ENCODE results near the gene DCTPP1. TPM values are rescaled to one million over a fixed set of nuclear protein-coding genes. Genes with fewer than 3 reads are reported as not detected.

Gene DCTPP1
- total RNA-seq, 4 donors from 2014 or later, result 18.8 to 26.4 (median 22.5) TPM

- peak overlapping the region; percentile 49 to 82 (median 69) for H3K27ac ChIP-seq
- no peaks in the 10 kb centered on the region for H3K27me3 ChIP-seq
- peaks cover 0 to 3% of the 10 kb centered on the region in 2 donors for H3K36me3 ChIP-seq
- peak in 4 of 6 experiments; percentile 3 to 33 (median 22) for TF ChIP-seq CTCF (IDR thresholded peaks at IDR 0.05)
- TF ChIP-seq POLR2A (IDR thresholded peaks at IDR 0.05), result peak in 1 of 2 donors; percentile 72
- DNase-seq, result peak; percentile 86 to 89
- 1 to 3% methylated on average over 10 to 48 of the region's 140 CpGs for WGBS, 2 donors
- intact Hi-C loops (cut with DNase I), result no loop called here
- peak overlapping the region; percentile 25 to 42 (median 27) for H3K4me3 ChIP-seq (replicated peaks in 1 of 3)
- peaks cover 4 to 5% of the 10 kb centered on the region in 2 donors for H3K4me1 ChIP-seq
- no peaks in the 10 kb centered on the region for H3K9me3 ChIP-seq
Observed at GRCh38 chr16:30417529-30418349, 12.1 kb downstream of the DCTPP1 start.

- Histone ChIP-seq H3K4me1 (peaks cover 4 to 5% of the 10 kb centered on the region in 2 donors), H3K9me3 (no peaks in the 10 kb centered on the region), H3K27ac (peak overlapping the region in 2 of 3 donors; percentile 69 to 82), H3K27me3 (no peaks in the 10 kb centered on the region), H3K4me3 (replicated peaks in 1 of 3) (peak overlapping the region in 2 of 3 donors; percentile 25 to 42), H3K36me3 (no peaks in the 10 kb centered on the region)
- no peak for TF ChIP-seq CTCF (IDR thresholded peaks at IDR 0.05)
- no peak for TF ChIP-seq POLR2A (IDR thresholded peaks at IDR 0.05)
- intact Hi-C loops (cut with DNase I), result no loop called here
- DNase-seq, result no peak
- 69 to 70% methylated on average over 17 of the region's 18 CpGs for WGBS, 2 donors
Observed at GRCh38 chr16:30416624-30417528, 13.0 kb downstream of the DCTPP1 start.

GRCh38 chr16:30416047-30416603 is 13.7 kb downstream of the DCTPP1 start:
- no peak for TF ChIP-seq POLR2A (IDR thresholded peaks at IDR 0.05)
- no peak for TF ChIP-seq CTCF (IDR thresholded peaks at IDR 0.05)
- intact Hi-C loops (cut with DNase I), result no loop called here
- WGBS, 2 donors, result 97% methylated on average over 4 of the region's 4 CpGs

GRCh38 chr16:30414159-30414558 is 15.7 kb downstream of the DCTPP1 start:
- Histone ChIP-seq H3K36me3 (no peaks in the 10 kb centered on the region), H3K4me1 (peaks cover 5 to 7% of the 10 kb centered on the region in 2 donors), H3K27ac (no peak overlapping the region), H3K4me3 (replicated peaks in 1 of 3) (no peak overlapping the region), H3K9me3 (no peaks in the 10 kb centered on the region), H3K27me3 (no peaks in the 10 kb centered on the region)
- intact Hi-C loops (cut with DNase I), result no loop called here
- no peak for TF ChIP-seq CTCF (IDR thresholded peaks at IDR 0.05)
- no peak for TF ChIP-seq POLR2A (IDR thresholded peaks at IDR 0.05)
- 95 to 96% methylated on average over 5 of the region's 5 CpGs for WGBS, 2 donors
- DNase-seq, result no peak

More at GRCh38 chr16:30416047-30416603, 13.7 kb downstream of the DCTPP1 start:
- no peak overlapping the region for H3K27ac ChIP-seq
- H3K4me1 ChIP-seq, result peaks cover 4 to 5% of the 10 kb centered on the region in 2 donors
- H3K36me3 ChIP-seq, result no peaks in the 10 kb centered on the region
- no peaks in the 10 kb centered on the region for H3K27me3 ChIP-seq
- no peak overlapping the region for H3K4me3 ChIP-seq (replicated peaks in 1 of 3)
- DNase-seq, result no peak
- no peaks in the 10 kb centered on the region for H3K9me3 ChIP-seq
